HFFc6 (cell line): Measurements from ENCODE around the gene AMOTL1. TPM values are rescaled to one million over a fixed set of nuclear protein-coding genes. Genes with fewer than 3 reads are reported as not detected.

Experiments
- DNase-seq: peaks from one replicate; pipeline ENCODE4 v3.0.0-alpha.2; 2018
- H3K27ac Mint-ChIP-seq: 2 replicates; pipeline ENCODE4 v1.8.0; 2020; ENCODE audit warnings: mild to moderate bottlenecking, mixed read lengths
- H3K27me3 Mint-ChIP-seq: 2 replicates; pipeline ENCODE4 v1.8.0; 2021; ENCODE audit warnings: mild to moderate bottlenecking, moderate library complexity, mixed read lengths; ENCODE audit not compliant: insufficient read depth
- H3K36me3 Mint-ChIP-seq: 2 replicates; pipeline ENCODE4 v1.8.0; 2021; ENCODE audit warnings: low read depth, mixed read lengths
- H3K4me1 Mint-ChIP-seq: 2 replicates; pipeline ENCODE4 v1.8.0; 2020; ENCODE audit warnings: low read depth, mixed read lengths
- H3K4me3 Mint-ChIP-seq: 2 replicates; pipeline ENCODE4 v1.8.0; 2020; ENCODE audit warnings: mild to moderate bottlenecking, moderate library complexity, mixed read lengths
- H3K9me3 Mint-ChIP-seq: 2 replicates; pipeline ENCODE4 v1.8.0; 2020; ENCODE audit warnings: mild to moderate bottlenecking, mixed read lengths
- total RNA-seq, 6 experiments: library from RNA; stranded (reverse); fragmentation: NEBNext Ultra II Directional; extraction: Animal tissue kit (Norgen Biotek cat#: 25700); gene quantifications; 2 replicates in 1 of 6; 3 replicates in 5 of 6; pipeline ENCODE4 v1.2.3, GENCODE V29; 2021
- TF ChIP-seq, protein P1 (sequence below): fragments of 200-600 bp; sonication (generic); IDR thresholded peaks from 2 replicates; pipeline ENCODE4 v1.5.0; 2021; ENCODE audit warnings: antibody characterized with exemption, mild to moderate bottlenecking

Gene AMOTL1
- total RNA-seq, 6 experiments from 2014 or later: 43.1 to 65.9 (median 48.4) TPM

- DNase-seq: peak; percentile 70
- peaks cover 77% of the 10 kb centered on the region for H3K4me1 Mint-ChIP-seq
- H3K36me3 Mint-ChIP-seq: no peaks in the 10 kb centered on the region; the same call in 1 of the 2 replicates
- H3K27ac Mint-ChIP-seq: peak overlapping the region; percentile 83
- H3K27me3 Mint-ChIP-seq: no peaks in the 10 kb centered on the region
- TF ChIP-seq, protein P1, sequence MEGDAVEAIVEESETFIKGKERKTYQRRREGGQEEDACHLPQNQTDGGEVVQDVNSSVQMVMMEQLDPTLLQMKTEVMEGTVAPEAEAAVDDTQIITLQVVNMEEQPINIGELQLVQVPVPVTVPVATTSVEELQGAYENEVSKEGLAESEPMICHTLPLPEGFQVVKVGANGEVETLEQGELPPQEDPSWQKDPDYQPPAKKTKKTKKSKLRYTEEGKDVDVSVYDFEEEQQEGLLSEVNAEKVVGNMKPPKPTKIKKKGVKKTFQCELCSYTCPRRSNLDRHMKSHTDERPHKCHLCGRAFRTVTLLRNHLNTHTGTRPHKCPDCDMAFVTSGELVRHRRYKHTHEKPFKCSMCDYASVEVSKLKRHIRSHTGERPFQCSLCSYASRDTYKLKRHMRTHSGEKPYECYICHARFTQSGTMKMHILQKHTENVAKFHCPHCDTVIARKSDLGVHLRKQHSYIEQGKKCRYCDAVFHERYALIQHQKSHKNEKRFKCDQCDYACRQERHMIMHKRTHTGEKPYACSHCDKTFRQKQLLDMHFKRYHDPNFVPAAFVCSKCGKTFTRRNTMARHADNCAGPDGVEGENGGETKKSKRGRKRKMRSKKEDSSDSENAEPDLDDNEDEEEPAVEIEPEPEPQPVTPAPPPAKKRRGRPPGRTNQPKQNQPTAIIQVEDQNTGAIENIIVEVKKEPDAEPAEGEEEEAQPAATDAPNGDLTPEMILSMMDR: no peak
- peak overlapping the region; percentile 14; the same call in 1 of the 2 replicates for H3K4me3 Mint-ChIP-seq
- H3K9me3 Mint-ChIP-seq: no peaks in the 10 kb centered on the region
These were observed 21.0 kb upstream of the AMOTL1 start for GRCh38 chr11:94747146-94747545.

GRCh38 chr11:94747601-94748041 lies 20.5 kb upstream of the AMOTL1 start:
- Mint-ChIP-seq H3K4me3 (peak overlapping the region; percentile 6; the same call in 1 of the 2 replicates), H3K27ac (peak overlapping the region; percentile 83), H3K27me3 (no peaks in the 10 kb centered on the region), H3K4me1 (peaks cover 77% of the 10 kb centered on the region), H3K9me3 (no peaks in the 10 kb centered on the region), H3K36me3 (no peaks in the 10 kb centered on the region; the same call in 1 of the 2 replicates)
- peak; percentile 65 for DNase-seq
- TF ChIP-seq, protein P1: no peak

- Mint-ChIP-seq H3K9me3 (no peaks in the 10 kb centered on the region), H3K4me3 (peak overlapping the region; percentile 37), H3K27ac (peak overlapping the region; percentile 83), H3K4me1 (peaks cover 81% of the 10 kb centered on the region), H3K27me3 (no peaks in the 10 kb centered on the region), H3K36me3 (no peaks in the 10 kb centered on the region; the same call in 1 of the 2 replicates)
- TF ChIP-seq, protein P1: no peak
- DNase-seq: peak; percentile 82
These were observed 18.8 kb upstream of the AMOTL1 start for GRCh38 chr11:94749369-94749768.

DNA sequence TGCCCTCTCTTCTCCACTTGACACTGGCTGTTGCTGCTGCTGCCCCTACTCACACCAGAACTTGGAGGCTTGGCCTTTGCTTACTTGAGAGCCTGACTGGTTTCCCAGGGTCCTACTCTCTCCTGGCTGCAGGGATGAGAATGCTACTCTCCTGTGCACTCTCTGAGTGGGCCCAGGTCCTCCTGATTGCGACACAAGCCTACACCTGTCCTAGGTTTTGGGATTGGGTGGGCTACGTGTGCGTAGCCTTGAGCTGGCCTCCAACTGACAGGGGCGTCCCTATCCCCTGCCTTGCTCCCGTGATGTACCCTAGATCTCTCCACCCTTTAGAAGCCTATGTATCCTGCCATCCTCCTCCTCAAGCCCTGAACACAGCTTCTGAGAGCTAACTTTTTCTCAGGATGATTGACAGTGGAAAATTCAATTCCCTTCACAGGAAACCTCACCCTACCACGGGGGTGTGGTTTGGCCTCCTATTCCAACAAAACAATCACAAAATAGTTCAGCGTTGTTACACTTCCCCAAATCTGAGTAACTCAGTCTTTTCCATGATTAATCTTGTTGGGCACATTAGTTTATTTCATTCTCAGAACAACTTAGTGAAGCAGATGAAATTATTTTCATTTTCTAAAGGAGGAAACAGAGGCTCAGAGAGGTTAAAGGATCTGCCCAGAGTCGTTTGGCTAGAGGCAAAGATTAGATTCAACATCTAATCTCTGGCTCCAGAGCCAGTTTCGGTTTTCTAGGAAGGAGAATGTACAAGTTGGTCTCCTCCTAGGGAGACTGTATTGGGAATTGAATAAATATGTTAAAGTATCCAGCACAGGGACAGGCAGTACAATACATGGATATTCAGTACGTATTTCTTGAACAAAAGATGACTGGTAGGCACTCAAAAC lies 17.6 kb upstream of the AMOTL1 start:
- Mint-ChIP-seq H3K9me3 (no peaks in the 10 kb centered on the region), H3K27ac (peak overlapping the region; percentile 83), H3K4me1 (peaks cover 87% of the 10 kb centered on the region), H3K27me3 (no peaks in the 10 kb centered on the region), H3K36me3 (no peaks in the 10 kb centered on the region; the same call in 1 of the 2 replicates), H3K4me3 (peak overlapping the region; percentile 67)
- TF ChIP-seq, protein P1: no peak
- DNase-seq: no peak

DNA sequence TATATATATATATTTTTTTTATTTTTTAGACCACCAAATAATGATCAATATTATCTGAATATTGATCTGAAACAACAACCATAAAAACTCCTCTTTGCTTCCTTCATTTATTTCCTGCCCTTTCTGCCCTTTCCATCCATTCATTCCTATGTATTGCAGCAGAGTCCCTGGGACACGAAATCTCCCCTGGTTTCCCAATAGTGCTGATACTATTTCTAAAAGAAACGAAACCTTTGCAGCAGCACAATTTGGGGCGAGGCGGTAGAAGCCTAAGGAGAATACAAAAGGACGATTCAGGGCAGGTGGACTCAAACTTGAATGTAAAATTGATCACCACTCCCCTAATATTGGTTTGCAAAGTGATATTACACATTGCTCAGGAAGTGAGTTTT lies 16.9 kb upstream of the AMOTL1 start:
- Mint-ChIP-seq H3K4me1 (peaks cover 81% of the 10 kb centered on the region), H3K36me3 (no peaks in the 10 kb centered on the region; the same call in 1 of the 2 replicates), H3K27me3 (peaks cover 1% of the 10 kb centered on the region; the same call in 1 of the 2 replicates), H3K9me3 (no peaks in the 10 kb centered on the region), H3K27ac (peak overlapping the region; percentile 83), H3K4me3 (peak overlapping the region; percentile 67; the same call in 1 of the 2 replicates)
- no peak for DNase-seq
- TF ChIP-seq, protein P1: no peak
